GM18502 (cell line): ENCODE results near the gene ZBTB16.

Experiments
- ATAC-seq: cut with Tn5 transposase; IDR thresholded peaks from one replicate; pipeline ENCODE4 v1.9.1; 2021; ENCODE audit warnings: mild to moderate bottlenecking; ENCODE audit not compliant: unreplicated experiment, poor library complexity

Gene ZBTB16

DNA sequence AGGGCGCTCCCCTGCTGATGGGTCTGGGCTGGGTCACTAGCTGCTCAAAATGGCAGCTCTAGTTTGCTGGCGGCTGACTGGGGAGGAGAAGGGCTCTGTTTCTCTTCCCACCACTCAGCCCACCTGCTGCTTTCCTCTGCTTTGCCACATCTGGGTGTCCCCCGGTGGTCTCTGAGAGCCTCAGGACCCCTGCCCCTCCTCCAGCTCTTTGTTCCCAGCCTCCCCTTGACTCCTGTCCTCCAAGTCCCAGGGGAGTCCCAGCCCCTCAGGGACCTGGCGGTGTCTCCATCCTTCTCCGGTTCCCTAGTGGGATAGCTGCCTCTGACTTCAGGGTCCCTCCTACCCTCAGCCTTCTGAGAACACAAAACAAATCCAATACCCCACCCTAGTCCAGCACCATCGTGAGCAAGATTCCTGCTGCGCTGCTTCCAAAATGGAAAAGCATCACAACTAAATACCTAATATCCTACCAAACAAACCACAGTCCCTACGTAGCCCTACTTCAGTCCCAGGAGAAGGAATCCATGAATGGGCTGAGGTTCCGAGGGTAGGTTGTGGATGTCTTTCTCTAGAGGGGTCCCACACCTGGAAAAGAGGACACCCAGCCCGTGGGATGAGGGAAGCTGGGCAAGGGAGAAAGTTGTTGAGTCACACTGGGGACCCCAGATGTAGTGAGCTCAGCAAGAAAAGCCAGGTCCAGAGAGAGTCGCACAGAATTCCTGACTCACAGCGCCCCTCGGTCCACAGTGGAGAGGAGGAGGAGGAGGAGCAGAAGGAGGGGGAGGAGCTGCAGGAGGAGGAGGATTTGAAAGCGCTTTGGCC is 191.7 kb downstream of the ZBTB16 start:
- ATAC-seq: no peak

DNA sequence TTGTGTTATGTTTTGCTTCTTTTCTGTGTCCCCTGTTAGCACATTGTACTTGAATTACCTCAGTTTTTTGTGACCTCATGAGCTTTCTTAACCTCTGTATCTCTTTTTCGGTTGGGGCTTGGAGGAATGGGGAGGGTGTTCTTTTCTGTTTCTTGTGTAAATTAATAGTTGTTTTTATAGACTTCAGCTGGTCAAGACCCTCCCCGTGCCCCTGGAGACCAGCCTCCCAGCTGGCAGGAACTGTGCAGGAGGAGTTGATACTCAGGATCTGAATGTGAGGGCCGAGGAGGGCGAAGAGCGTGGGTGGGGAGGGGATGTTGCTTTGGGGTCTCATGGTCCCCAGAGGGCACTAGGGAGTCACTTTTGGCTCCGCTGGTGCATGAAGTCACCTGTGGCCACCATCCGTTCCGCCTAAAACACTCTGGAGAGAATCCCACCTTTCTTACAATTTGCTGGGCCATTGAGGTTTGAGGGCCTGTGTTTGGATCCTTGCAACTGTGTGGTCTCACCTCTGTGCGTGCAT is 192.4 kb downstream of the ZBTB16 start:
- no peak for ATAC-seq

DNA sequence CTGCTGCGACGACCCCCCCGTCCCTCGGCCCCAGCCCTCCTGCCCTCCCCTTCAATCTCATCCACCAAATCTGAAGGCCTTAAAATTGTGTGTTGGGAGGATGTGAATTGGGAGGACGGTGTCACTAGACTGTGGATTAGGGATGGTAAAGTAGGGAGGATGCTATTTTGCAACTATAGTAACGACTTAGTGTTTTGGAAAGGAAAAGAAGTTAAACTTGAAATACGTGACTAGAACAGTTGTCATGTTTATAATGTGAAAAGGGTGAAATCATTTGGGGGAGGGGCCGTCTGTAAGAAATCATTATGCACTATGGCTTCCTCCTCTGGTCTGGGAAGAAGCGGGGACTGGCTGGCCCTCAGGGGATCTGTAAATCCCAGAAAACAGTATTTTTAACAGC is 193.3 kb downstream of the ZBTB16 start:
- ATAC-seq: no peak

- no peak for ATAC-seq
These were observed 194.3 kb downstream of the ZBTB16 start for GRCh38 chr11:114253771-114254170.

DNA sequence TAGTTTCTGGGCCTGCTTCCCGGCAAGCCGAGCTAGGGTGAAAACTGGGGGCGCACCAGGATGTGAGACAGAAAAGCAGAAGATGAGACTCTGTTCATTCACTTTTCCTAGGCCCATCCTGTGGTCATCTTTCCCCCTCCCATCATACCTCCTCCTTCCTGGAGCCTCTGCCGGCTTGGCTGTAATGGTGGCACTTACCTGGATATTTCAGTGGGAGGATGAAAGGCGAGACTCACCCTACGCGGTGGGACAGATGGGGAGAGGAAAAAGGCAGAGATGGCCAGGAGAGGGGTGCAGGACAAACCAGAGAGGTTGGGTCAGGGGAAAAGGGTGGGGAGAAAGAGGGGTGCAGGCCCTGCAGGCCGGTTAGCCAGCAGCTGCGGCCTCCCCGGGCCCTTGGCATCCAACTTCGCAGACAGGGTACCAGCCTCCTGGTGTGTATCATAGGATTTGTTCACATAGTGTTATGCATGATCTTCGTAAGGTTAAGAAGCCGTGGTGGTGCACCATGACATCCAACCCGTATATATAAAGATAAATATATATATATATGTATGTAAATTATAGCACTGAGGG is 195.1 kb downstream of the ZBTB16 start:
- ATAC-seq: no peak

DNA sequence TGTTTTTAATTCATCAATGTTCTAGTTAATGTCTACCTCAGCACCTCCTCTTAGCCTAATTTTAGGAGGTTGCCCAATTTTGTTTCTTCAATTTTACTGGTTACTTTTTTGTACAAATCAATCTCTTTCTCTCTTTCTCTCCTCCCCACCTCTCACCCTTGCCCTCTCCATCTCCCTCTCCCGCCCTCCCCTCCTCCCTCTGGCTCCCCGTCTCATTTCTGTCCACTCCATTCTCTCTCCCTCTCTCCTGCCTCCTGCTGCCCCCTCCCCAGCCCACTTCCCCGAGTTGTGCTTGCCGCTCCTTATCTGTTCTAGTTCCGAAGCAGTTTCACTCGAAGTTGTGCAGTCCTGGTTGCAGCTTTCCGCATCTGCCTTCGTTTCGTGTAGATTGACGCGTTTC is 195.8 kb downstream of the ZBTB16 start:
- ATAC-seq: no peak

GRCh38 chr11:114256176-114256966 is 196.9 kb downstream of the ZBTB16 start:
- ATAC-seq: no peak

GRCh38 chr11:114256967-114257286 is 197.4 kb downstream of the ZBTB16 start:
- no peak for ATAC-seq

DNA sequence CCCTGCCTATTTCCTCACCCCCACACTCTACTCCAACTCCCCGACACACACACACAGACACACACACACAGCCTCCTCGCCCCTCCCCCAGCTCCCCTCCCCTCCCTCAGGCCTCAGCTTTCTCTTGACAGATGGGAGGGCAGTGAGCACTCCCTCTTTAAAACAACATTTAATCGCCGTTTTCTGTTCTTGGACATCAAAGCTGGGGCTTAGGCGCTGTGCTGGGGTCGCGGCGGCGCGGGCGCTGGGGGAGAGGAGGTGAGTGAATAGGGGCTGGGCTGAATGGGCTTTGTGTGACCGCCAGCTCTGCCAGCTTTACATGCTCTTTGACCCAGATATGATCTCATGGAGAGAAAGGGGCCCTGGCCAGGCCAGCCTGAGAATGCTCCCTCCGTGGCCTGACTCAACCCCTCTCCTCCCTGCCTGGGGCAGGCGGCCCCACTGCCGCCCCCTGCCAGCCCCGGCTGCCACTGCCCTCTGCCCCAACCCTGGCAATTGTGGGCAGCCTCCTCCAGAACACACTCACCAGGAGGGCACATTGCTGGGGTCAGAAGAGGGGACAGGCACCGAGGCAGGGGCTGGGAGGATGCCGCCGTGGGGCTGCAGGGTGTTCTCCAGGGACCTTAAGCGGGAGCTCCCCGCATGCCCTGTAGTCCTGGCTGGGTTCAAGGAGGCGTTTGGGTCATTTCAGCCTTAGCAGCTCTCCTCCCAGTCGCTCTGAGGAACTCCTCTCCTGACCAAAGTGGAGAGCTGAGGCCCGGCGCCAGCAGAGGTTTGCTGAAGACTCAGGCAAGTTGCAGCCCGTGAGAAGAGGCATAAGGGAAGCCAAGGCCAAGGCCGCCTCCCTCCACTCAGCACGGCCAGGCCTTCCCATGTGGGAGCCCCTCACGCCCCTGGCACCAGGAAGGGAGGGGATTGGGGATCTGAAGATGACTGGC is 198.4 kb downstream of the ZBTB16 start:
- no peak for ATAC-seq

GRCh38 chr11:114258696-114259095 is 199.2 kb downstream of the ZBTB16 start:
- ATAC-seq: no peak

- no peak for ATAC-seq
These were observed 199.6 kb downstream of the ZBTB16 start for GRCh38 chr11:114259124-114259526.

DNA sequence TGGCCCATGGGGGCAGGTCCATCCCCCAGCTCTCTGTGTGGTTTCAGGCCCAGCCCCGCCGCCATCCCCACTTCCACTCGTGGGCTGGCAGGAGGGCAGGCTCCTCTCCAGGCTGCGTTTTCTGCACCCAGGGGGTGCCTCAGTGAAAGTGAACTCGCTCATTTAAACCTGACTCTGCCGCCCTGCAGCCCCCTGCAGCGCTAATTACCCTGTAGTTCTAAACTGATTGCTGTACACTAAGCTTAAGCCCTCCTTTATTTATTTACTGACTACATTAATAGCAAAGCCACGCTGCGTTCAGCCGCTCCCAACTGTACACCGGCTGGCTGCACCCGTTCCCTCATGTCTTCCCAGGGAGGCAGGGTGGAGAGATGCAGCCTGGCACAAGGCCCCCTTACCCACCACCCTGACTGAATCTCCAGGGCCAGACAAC is 200.1 kb downstream of the ZBTB16 start:
- no peak for ATAC-seq

GRCh38 chr11:114260077-114260476 is 200.6 kb downstream of the ZBTB16 start:
- ATAC-seq: no peak

DNA sequence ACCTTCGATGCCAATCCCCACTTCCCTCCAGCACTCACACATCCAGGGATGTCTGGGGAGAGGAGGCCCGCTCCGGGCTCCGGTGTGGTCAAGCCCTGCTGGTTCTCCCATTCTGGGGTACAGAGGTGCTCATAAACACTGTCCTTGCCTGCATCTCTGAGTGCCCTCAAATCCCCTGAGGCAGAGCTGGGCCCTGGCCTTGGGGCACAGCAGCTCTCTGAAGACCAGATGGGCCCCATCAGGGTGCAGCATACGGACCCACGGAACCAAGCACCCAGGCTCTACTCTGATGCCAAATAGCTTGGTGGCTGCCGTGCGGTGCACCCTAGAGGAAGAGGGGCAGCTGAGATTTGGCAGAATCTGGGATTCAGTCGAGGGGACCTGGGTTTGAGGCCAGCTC is 201.0 kb downstream of the ZBTB16 start:
- no peak for ATAC-seq

- no peak for ATAC-seq
These were observed 202.3 kb downstream of the ZBTB16 start for GRCh38 chr11:114261791-114262190.

GRCh38 chr11:114262681-114263512 is 203.4 kb downstream of the ZBTB16 start:
- no peak for ATAC-seq

- no peak for ATAC-seq
These were observed 204.1 kb downstream of the ZBTB16 start for GRCh38 chr11:114263513-114264170.

DNA sequence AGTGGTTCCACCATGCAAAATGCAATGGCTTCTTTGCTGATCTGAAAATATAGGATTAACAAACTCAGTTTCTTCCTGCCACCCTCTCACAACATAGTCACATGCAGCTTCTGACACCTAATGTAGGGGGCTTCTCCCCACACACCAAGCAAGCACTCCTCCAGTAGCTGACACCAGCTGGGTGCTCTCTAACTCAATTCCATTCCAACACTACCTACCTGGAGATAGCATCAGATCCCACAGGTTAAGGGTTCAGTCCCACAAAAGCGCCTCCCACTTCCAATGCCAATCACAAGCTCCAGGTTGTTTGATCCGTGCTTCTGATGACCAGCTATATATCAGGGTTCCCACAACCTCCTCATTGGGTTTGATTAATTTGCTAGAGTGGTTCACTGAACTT is 204.9 kb downstream of the ZBTB16 start:
- no peak for ATAC-seq
